Smooth muscle cell (in vitro differentiated cells): ENCODE measurements around the gene TSPAN14. TPM values are rescaled to one million over a fixed set of nuclear protein-coding genes. Genes with fewer than 3 reads are reported as not detected.
A peak's percentile ranks its signal among the peaks of the same experiment; 100 is the strongest.

ENCODE experiments used
- DNase-seq: peaks from one replicate; lab custom pipeline; 2025; ENCODE audit not compliant: unreplicated experiment; lab: John Stamatoyannopoulos, UW
- H2AFZ ChIP-seq: fragments of 200-600 bp; sonication (generic); 2 replicates; pipeline ENCODE4 v1.6.0; 2016; ENCODE audit warnings: antibody characterized with exemption, low read depth, mild to moderate bottlenecking
- H3F3A ChIP-seq: fragments of 200-600 bp; sonication (generic); 2 replicates; pipeline ENCODE4 v1.6.0; 2017; ENCODE audit warnings: antibody characterized with exemption, low read depth
- H3K27ac ChIP-seq: fragments of 200-600 bp; sonication (generic); 2 replicates; pipeline ENCODE4 v1.5.1; 2016; ENCODE audit warnings: low read depth, mild to moderate bottlenecking
- H3K27me3 ChIP-seq: fragments of 200-600 bp; sonication (generic); 2 replicates; pipeline ENCODE4 v1.6.1; 2016; ENCODE audit warnings: low read depth, mild to moderate bottlenecking
- H3K36me3 ChIP-seq: fragments of 200-600 bp; sonication (generic); 2 replicates; pipeline ENCODE4 v1.5.1; 2016; ENCODE audit warnings: low read depth
- H3K4me1 ChIP-seq: fragments of 200-600 bp; sonication (generic); 2 replicates; pipeline ENCODE4 v1.5.1; 2016; ENCODE audit warnings: low read depth
- H3K4me2 ChIP-seq: fragments of 200-600 bp; sonication (generic); 2 replicates; pipeline ENCODE4 v1.6.0; 2016; ENCODE audit warnings: mild to moderate bottlenecking
- H3K4me3 ChIP-seq: fragments of 200-600 bp; sonication (generic); 2 replicates; pipeline ENCODE4 v1.5.1; 2016; ENCODE audit warnings: mild to moderate bottlenecking
- H3K79me2 ChIP-seq: fragments of 200-600 bp; sonication (generic); 2 replicates; pipeline ENCODE4 v1.6.0; 2016; ENCODE audit warnings: low read depth, mild to moderate bottlenecking
- H3K9ac ChIP-seq: fragments of 200-600 bp; sonication (generic); 2 replicates; pipeline ENCODE4 v1.6.0; 2016; ENCODE audit warnings: low read depth
- H3K9me3 ChIP-seq: fragments of 200-600 bp; sonication (generic); replicated peaks from 2 replicates; pipeline ENCODE4 v1.5.1; 2016; ENCODE audit warnings: low read depth
- H4K20me1 ChIP-seq: fragments of 200-600 bp; sonication (generic); 2 replicates; pipeline ENCODE4 v1.6.0; 2016; ENCODE audit warnings: low read depth
- WGBS: methylation state at CpG from one replicate; pipeline ENCODE4 v1.1.7; 2016; ENCODE audit warnings: low lambda C conversion rate; 5-methylcytosine and 5-hydroxymethylcytosine counted together
- polyA plus RNA-seq: library from polyadenylated mRNA; unstranded; fragments of >200 nt; fragmentation: Nextera tagmentation; extraction: Ambion mirVana; gene quantifications from 2 replicates; pipeline ENCODE4 v1.2.1, GENCODE V29; 2016
- total RNA-seq: library from RNA; depleted of rRNA; stranded (reverse); fragments of >200 nt; gene quantifications from 2 replicates; pipeline ENCODE4 v1.2.3, GENCODE V29; 2014
- TF ChIP-seq, protein P1 (sequence below): fragments of 200-600 bp; sonication (generic); IDR thresholded peaks from 2 replicates; pipeline ENCODE4 v1.5.1; 2017; ENCODE audit warnings: borderline replicate concordance, mild to moderate bottlenecking, antibody characterized with exemption; ENCODE audit not compliant: insufficient read depth, poor library complexity, severe bottlenecking

The TSPAN14 gene
- total and polyA plus RNA-seq, 2 experiments from 2014 or later, result 42.7 to 46.3 TPM

DNA sequence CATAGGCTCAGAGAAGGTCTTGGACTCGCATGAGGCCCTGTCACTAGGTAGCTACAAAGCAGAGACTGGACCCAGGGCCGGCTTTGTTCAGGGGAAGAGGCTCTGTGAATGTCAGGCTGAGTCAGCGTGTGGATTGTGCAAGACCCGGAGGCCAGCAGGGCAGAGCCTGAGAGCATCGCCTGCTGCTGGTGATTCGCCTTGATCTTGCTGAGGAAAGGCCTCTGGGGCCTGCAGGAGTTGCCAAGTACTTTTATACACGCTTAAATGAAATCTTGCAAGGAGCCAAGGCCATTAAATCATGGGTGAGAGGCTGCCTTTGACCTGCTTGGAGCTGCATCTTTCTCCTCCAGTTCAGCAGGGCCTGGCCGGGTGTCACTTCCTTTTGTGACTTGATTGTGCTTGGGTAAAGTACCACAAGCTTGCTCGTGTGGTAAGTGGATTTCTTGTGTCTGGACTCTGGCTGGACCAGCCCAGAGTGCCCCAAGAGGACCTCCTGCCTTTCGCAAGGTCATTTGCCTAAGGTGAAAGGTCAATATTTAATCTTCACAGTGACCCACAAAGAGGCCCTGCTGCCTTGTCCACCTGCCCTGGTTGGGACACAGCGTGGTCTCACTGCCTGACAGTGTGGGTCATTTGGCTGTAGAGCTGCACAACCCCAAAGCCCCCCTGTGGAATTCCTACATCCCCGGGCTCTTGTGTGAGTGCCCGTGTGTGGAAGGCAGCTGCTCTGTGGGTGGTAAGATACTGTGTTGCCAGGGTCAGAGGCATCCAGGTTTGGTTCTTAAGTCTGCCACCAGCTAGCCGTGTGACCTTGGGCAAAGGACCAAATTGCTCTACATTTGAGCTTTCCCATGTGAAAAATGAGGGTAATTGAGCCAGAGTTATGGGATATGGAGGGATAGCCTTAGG, 45.0 kb downstream of the TSPAN14 start:
- Histone ChIP-seq H3K79me2 (peaks cover 74% of the 10 kb centered on the region), H2AFZ (no peak overlapping the region), H3K27ac (peak overlapping the region; percentile 99), H3K27me3 (no peaks in the 10 kb centered on the region), H4K20me1 (peaks cover 4% of the 10 kb centered on the region), H3K4me1 (peaks cover 54% of the 10 kb centered on the region), H3K4me2 (peak overlapping the region; percentile 50), H3K9me3 (no peaks in the 10 kb centered on the region), H3K4me3 (no peak overlapping the region), H3F3A (peaks cover 29% of the 10 kb centered on the region), H3K36me3 (no peaks in the 10 kb centered on the region), H3K9ac (peak overlapping the region; percentile 73)
- 29% methylated on average over 14 of the region's 14 CpGs for whole genome bisulfite sequencing
- TF ChIP-seq, protein P1, sequence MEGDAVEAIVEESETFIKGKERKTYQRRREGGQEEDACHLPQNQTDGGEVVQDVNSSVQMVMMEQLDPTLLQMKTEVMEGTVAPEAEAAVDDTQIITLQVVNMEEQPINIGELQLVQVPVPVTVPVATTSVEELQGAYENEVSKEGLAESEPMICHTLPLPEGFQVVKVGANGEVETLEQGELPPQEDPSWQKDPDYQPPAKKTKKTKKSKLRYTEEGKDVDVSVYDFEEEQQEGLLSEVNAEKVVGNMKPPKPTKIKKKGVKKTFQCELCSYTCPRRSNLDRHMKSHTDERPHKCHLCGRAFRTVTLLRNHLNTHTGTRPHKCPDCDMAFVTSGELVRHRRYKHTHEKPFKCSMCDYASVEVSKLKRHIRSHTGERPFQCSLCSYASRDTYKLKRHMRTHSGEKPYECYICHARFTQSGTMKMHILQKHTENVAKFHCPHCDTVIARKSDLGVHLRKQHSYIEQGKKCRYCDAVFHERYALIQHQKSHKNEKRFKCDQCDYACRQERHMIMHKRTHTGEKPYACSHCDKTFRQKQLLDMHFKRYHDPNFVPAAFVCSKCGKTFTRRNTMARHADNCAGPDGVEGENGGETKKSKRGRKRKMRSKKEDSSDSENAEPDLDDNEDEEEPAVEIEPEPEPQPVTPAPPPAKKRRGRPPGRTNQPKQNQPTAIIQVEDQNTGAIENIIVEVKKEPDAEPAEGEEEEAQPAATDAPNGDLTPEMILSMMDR, result no peak
- DNase-seq, result peak; percentile 58

- TF ChIP-seq, protein P1, result no peak
- H3K27ac ChIP-seq, result peak overlapping the region; percentile 99
- no peaks in the 10 kb centered on the region for H3K9me3 ChIP-seq
- no peaks in the 10 kb centered on the region for H3K27me3 ChIP-seq
- peak overlapping the region; percentile 52 for H3K9ac ChIP-seq
- H3K4me3 ChIP-seq, result no peak overlapping the region
- H3K79me2 ChIP-seq, result peaks cover 61% of the 10 kb centered on the region
- no peak overlapping the region for H2AFZ ChIP-seq
- no peak for DNase-seq
- no peaks in the 10 kb centered on the region for H3K36me3 ChIP-seq
- H3K4me1 ChIP-seq, result peaks cover 68% of the 10 kb centered on the region
- H3K4me2 ChIP-seq, result peak overlapping the region; percentile 70
- peaks cover 37% of the 10 kb centered on the region for H3F3A ChIP-seq
- 90% methylated on average over 14 of the region's 14 CpGs for WGBS
- H4K20me1 ChIP-seq, result peaks cover 4% of the 10 kb centered on the region
Measured at GRCh38 chr10:80500572-80501380, 46.7 kb downstream of the TSPAN14 start.

DNA sequence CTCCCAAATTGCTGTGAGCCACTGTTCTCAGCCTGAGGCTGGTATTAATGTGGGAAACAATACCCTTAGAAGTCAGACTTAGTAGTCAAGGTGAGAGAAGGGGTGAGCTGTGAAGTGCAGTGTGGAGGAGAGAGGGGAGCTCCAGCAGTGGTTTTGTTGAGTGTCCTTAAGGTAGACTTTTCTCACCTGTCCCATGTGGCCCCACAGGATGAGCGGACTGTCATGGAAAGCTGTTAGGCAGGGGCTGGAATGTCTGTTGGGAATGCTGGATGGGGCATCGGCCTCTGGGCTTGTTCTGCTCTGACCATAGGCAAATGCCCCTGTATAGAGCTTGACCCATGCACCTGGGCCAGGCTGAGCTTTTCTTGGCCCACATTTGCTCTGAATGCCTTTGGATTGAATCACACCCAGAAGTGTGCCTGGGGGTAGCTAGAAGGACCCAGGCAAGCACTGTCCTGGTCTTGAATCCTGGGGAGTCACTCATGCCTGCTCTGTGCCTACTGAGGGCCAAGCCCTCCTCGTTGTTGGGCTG, 47.3 kb downstream of the TSPAN14 start:
- H4K20me1 ChIP-seq, result peaks cover 4% of the 10 kb centered on the region
- no peaks in the 10 kb centered on the region for H3K27me3 ChIP-seq
- peaks cover 40% of the 10 kb centered on the region for H3F3A ChIP-seq
- TF ChIP-seq, protein P1, result no peak
- peak overlapping the region; percentile 52 for H3K9ac ChIP-seq
- peak overlapping the region; percentile 70 for H3K4me2 ChIP-seq
- peaks cover 70% of the 10 kb centered on the region for H3K4me1 ChIP-seq
- no peaks in the 10 kb centered on the region for H3K36me3 ChIP-seq
- no peak overlapping the region for H3K4me3 ChIP-seq
- 87% methylated on average over 3 of the region's 3 CpGs for WGBS
- H3K79me2 ChIP-seq, result peaks cover 54% of the 10 kb centered on the region
- H3K27ac ChIP-seq, result peak overlapping the region; percentile 99
- no peak for DNase-seq
- H2AFZ ChIP-seq, result no peak overlapping the region
- no peaks in the 10 kb centered on the region for H3K9me3 ChIP-seq
